Activated CD8-positive, alpha-beta memory T cell treated with anti-CD3 and anti-CD28 coated beads for 1 hour (primary cell): ENCODE data around the gene CHIC1.
"Not testable (repeated sequence)": the region's sequence is repeated elsewhere in the genome, so short reads cannot be mapped to it uniquely, and the experiment has no call there.

Experiments
- DNase-seq, 2 donors: peaks; one replicate each; pipeline ENCODE4 v3.0.0-alpha.2; 2020; ENCODE audit warnings: low read depth in 1 of 2; ENCODE audit errors: extremely low read depth in 1 of 2

Gene CHIC1

GRCh38 chrX:73562984-73563737, at the start of gene CHIC1:
CHIC1 (plus strand) TSS chrX:73563197; CDS start chrX:73563285, 88 bp downstream.
- DNase-seq, result peak; percentile 30 to 39

GRCh38 chrX:73522823-73523222, 40.2 kb upstream of the CHIC1 start:
- not testable (repeated sequence) for DNase-seq

GRCh38 chrX:73524906-73525305, 38.1 kb upstream of the CHIC1 start:
- no peak for DNase-seq

- no peak for DNase-seq
These were observed 36.9 kb upstream of the CHIC1 start for GRCh38 chrX:73525928-73526690.

GRCh38 chrX:73531655-73532054, 31.3 kb upstream of the CHIC1 start:
- DNase-seq, result not testable (repeated sequence)

GRCh38 chrX:73556159-73556558, 6.8 kb upstream of the CHIC1 start:
- DNase-seq, result no peak

- no peak for DNase-seq
These were observed 1.2 kb upstream of the CHIC1 start for GRCh38 chrX:73561801-73562200.

GRCh38 chrX:73562458-73562857, 539 bp upstream of the CHIC1 start:
- no peak for DNase-seq

- no peak for DNase-seq
These were observed 706 bp downstream of the CHIC1 start for GRCh38 chrX:73563738-73564068.

- DNase-seq, result no peak
These were observed 14.4 kb downstream of the CHIC1 start for GRCh38 chrX:73577361-73577760.

- no peak for DNase-seq
These were observed 18.1 kb downstream of the CHIC1 start for GRCh38 chrX:73581002-73581628.

- DNase-seq, result not testable (repeated sequence)
These were observed 34.8 kb downstream of the CHIC1 start for GRCh38 chrX:73597758-73598157.

- DNase-seq, result no peak
These were observed 52.0 kb downstream of the CHIC1 start for GRCh38 chrX:73615022-73615421.

- DNase-seq, result not testable (repeated sequence)
These were observed 78.7 kb downstream of the CHIC1 start for GRCh38 chrX:73641669-73642068.

- no peak for DNase-seq
These were observed 84.2 kb downstream of the CHIC1 start for GRCh38 chrX:73647212-73647611.

- DNase-seq, result no peak
These were observed 84.8 kb downstream of the CHIC1 start for GRCh38 chrX:73647632-73648322.

GRCh38 chrX:73661322-73661721, 98.3 kb downstream of the CHIC1 start:
- not testable (repeated sequence) for DNase-seq

GRCh38 chrX:73668779-73669178, 105.8 kb downstream of the CHIC1 start:
- DNase-seq, result no peak

GRCh38 chrX:73681408-73681807, 118.4 kb downstream of the CHIC1 start:
- no peak for DNase-seq

GRCh38 chrX:73683236-73683859, 120.4 kb downstream of the CHIC1 start:
- no peak for DNase-seq

GRCh38 chrX:73707014-73707413, 144.0 kb downstream of the CHIC1 start:
- DNase-seq, result not testable (repeated sequence)
